Progenitor cell of endocrine pancreas (in vitro differentiated cells): ENCODE data around the gene PI16. TPM values are rescaled to one million over a fixed set of nuclear protein-coding genes. Genes with fewer than 3 reads are reported as not detected.

Experiments used
- DNase-seq: peaks from one replicate; pipeline ENCODE4 v3.0.0; 2021; ENCODE audit warnings: low spot score; ENCODE audit not compliant: unreplicated experiment
- H3K27ac Mint-ChIP-seq: 2 replicates; pipeline ENCODE4 v1.8.0; 2021; ENCODE audit warnings: mild to moderate bottlenecking, moderate library complexity, mixed read lengths
- H3K27me3 Mint-ChIP-seq: 2 replicates; pipeline ENCODE4 v1.8.0; 2021; ENCODE audit warnings: mixed read lengths
- H3K36me3 Mint-ChIP-seq: 2 replicates; pipeline ENCODE4 v1.8.0; 2022; ENCODE audit warnings: mixed read lengths; ENCODE audit not compliant: insufficient read depth
- H3K4me1 Mint-ChIP-seq: 2 replicates; pipeline ENCODE4 v1.8.0; 2021; ENCODE audit warnings: low read depth, mixed read lengths
- H3K4me3 Mint-ChIP-seq: 2 replicates; pipeline ENCODE4 v1.8.0; 2021; ENCODE audit warnings: low read depth, mild to moderate bottlenecking, moderate library complexity, mixed read lengths
- H3K9me3 Mint-ChIP-seq: 2 replicates; pipeline ENCODE4 v1.8.0; 2021; ENCODE audit warnings: low read depth, mixed read lengths
- CTCF ChIP-seq: fragments of 200-600 bp; sonication (generic); IDR thresholded peaks from one replicate; pipeline ENCODE4 v1.5.0; 2021; ENCODE audit warnings: antibody characterized with exemption, mild to moderate bottlenecking; ENCODE audit not compliant: unreplicated experiment
- total RNA-seq: library from RNA; stranded (reverse); gene quantifications from 2 replicates; pipeline ENCODE4 v1.2.1, GENCODE V29; 2021

The PI16 gene
- total RNA-seq, 1 donor from 2014 or later, result not detected

GRCh38 chr6:36971921-36972673 is 17.6 kb downstream of the PI16 start:
- Mint-ChIP-seq H3K4me1 (no peaks in the 10 kb centered on the region), H3K27me3 (no peaks in the 10 kb centered on the region), H3K9me3 (no peaks in the 10 kb centered on the region), H3K36me3 (peaks cover 19% of the 10 kb centered on the region), H3K4me3 (no peak overlapping the region), H3K27ac (no peak overlapping the region)
- no peak for TF ChIP-seq CTCF
- no peak for DNase-seq

- no peaks in the 10 kb centered on the region for H3K27me3 Mint-ChIP-seq
- no peak overlapping the region for H3K4me3 Mint-ChIP-seq
- TF ChIP-seq CTCF, result no peak
- H3K27ac Mint-ChIP-seq, result no peak overlapping the region
- no peaks in the 10 kb centered on the region for H3K4me1 Mint-ChIP-seq
- peaks cover 22% of the 10 kb centered on the region for H3K36me3 Mint-ChIP-seq
- H3K9me3 Mint-ChIP-seq, result no peaks in the 10 kb centered on the region
- DNase-seq, result no peak
Observed at GRCh38 chr6:36973190-36973589, 18.7 kb downstream of the PI16 start.

GRCh38 chr6:36973647-36974046 is 19.1 kb downstream of the PI16 start:
- no peak for TF ChIP-seq CTCF
- H3K36me3 Mint-ChIP-seq, result peaks cover 19% of the 10 kb centered on the region
- no peaks in the 10 kb centered on the region for H3K9me3 Mint-ChIP-seq
- H3K27ac Mint-ChIP-seq, result no peak overlapping the region
- DNase-seq, result no peak
- H3K4me1 Mint-ChIP-seq, result no peaks in the 10 kb centered on the region
- H3K4me3 Mint-ChIP-seq, result no peak overlapping the region
- no peaks in the 10 kb centered on the region for H3K27me3 Mint-ChIP-seq

- H3K4me3 Mint-ChIP-seq, result no peak overlapping the region
- peaks cover 2% of the 10 kb centered on the region for H3K4me1 Mint-ChIP-seq
- no peak overlapping the region for H3K27ac Mint-ChIP-seq
- no peaks in the 10 kb centered on the region for H3K9me3 Mint-ChIP-seq
- no peaks in the 10 kb centered on the region for H3K27me3 Mint-ChIP-seq
- peaks cover 13% of the 10 kb centered on the region for H3K36me3 Mint-ChIP-seq
- DNase-seq, result no peak
- no peak for TF ChIP-seq CTCF
Observed at GRCh38 chr6:36975231-36976006, 20.9 kb downstream of the PI16 start.

- Mint-ChIP-seq H3K36me3 (peaks cover 13% of the 10 kb centered on the region), H3K4me3 (no peak overlapping the region), H3K9me3 (no peaks in the 10 kb centered on the region), H3K4me1 (peaks cover 4% of the 10 kb centered on the region), H3K27ac (no peak overlapping the region), H3K27me3 (no peaks in the 10 kb centered on the region)
- TF ChIP-seq CTCF, result no peak
- DNase-seq, result no peak
Observed at GRCh38 chr6:36976007-36976264, 21.4 kb downstream of the PI16 start.
